Peyer's patch (tissue), 4 donors: Measurements from ENCODE around the gene C10orf105. TPM values are rescaled to one million over a fixed set of nuclear protein-coding genes. Genes with fewer than 3 reads are reported as not detected.

Experiments
- DNase-seq, 3 donors: peaks; one replicate each; pipeline ENCODE4 v3.0.0-alpha.2; 2017 to 2019
- H3K27ac ChIP-seq, 4 donors: fragments of 200-600 bp; sonication (generic); one replicate each; pipeline ENCODE4 v1.5.1; 2016 to 2019
- H3K27me3 ChIP-seq, 2 donors: fragments of 200-600 bp; sonication (generic); one replicate each; pipeline ENCODE4 v1.5.1; 2019
- H3K36me3 ChIP-seq, 3 donors: fragments of 200-600 bp; sonication (generic); one replicate each; pipeline ENCODE4 v1.5.1; 2016 to 2019
- H3K4me1 ChIP-seq, 4 donors: fragments of 200-600 bp; sonication (generic); one replicate each; pipeline ENCODE4 v1.5.1; 2016 to 2019
- H3K4me3 ChIP-seq, 4 donors: fragments of 200-600 bp; sonication (generic); 1 replicate in 3 of 4; 2 replicates in 1 of 4; pipeline ENCODE4 v1.5.1; 2016 to 2019; ENCODE audit warnings: mild to moderate bottlenecking in 1 of 4
- H3K9me3 ChIP-seq, 4 donors: fragments of 200-600 bp; sonication (generic); one replicate each; pipeline ENCODE4 v1.5.1; 2016 to 2019; ENCODE audit warnings: mild to moderate bottlenecking in 1 of 4
- CTCF ChIP-seq, 6 experiments: fragments of 450-650 bp in 4 of 6; fragments of 200-600 bp in 2 of 6; sonication (generic) in 1 of 6; IDR thresholded peaks; one replicate each; pipeline ENCODE4 v1.5.1; 2017 to 2019; ENCODE audit warnings: antibody characterized with exemption in 6 of 6, mild to moderate bottlenecking in 3 of 6, moderate library complexity in 1 of 6
- POLR2A ChIP-seq, 2 donors: fragments of 450-650 bp; IDR thresholded peaks; one replicate each; pipeline ENCODE4 v1.5.1; 2017; ENCODE audit warnings: antibody characterized with exemption in 2 of 2, mild to moderate bottlenecking in 2 of 2, moderate library complexity in 2 of 2
- total RNA-seq, 4 donors: library from RNA; depleted of rRNA; stranded (reverse); fragments of >200 nt; gene quantifications; one replicate each; pipeline ENCODE4 v1.1.0, GENCODE V29; 2016

Gene C10orf105
- total RNA-seq, 4 donors from 2014 or later = 0.27 TPM; not detected in 3

GRCh38 chr10:71694039-71694501, 25.5 kb downstream of the C10orf105 start:
- Histone ChIP-seq H3K9me3 (no peaks in the 10 kb centered on the region), H3K27ac (peak overlapping the region in 3 of 4 donors; percentile 35 to 67 (median 37)), H3K27me3 (no peaks in the 10 kb centered on the region), H3K4me3 (no peak overlapping the region), H3K4me1 (peaks cover 0 to 24% (median 18%) of the 10 kb centered on the region in 4 donors), H3K36me3 (no peaks in the 10 kb centered on the region)
- peak in 1 of 3 donors; percentile 36 for DNase-seq
- TF ChIP-seq CTCF (IDR thresholded peaks at IDR 0.05) (no peak), POLR2A (IDR thresholded peaks at IDR 0.05) (no peak)

GRCh38 chr10:71693377-71693776, 26.2 kb downstream of the C10orf105 start:
- no peak overlapping the region for H3K4me3 ChIP-seq
- H3K9me3 ChIP-seq = no peaks in the 10 kb centered on the region
- H3K4me1 ChIP-seq = peaks cover 0 to 24% (median 16%) of the 10 kb centered on the region in 4 donors
- H3K27me3 ChIP-seq = no peaks in the 10 kb centered on the region
- TF ChIP-seq POLR2A (IDR thresholded peaks at IDR 0.05) (no peak), CTCF (IDR thresholded peaks at IDR 0.05) (no peak)
- no peak for DNase-seq
- H3K27ac ChIP-seq = peak overlapping the region in 3 of 4 donors; percentile 35 to 67 (median 37)
- no peaks in the 10 kb centered on the region for H3K36me3 ChIP-seq

GRCh38 chr10:71692598-71693306, 26.8 kb downstream of the C10orf105 start:
- H3K36me3 ChIP-seq = no peaks in the 10 kb centered on the region
- no peak for DNase-seq
- H3K4me3 ChIP-seq = no peak overlapping the region
- H3K9me3 ChIP-seq = no peaks in the 10 kb centered on the region
- peaks cover 0 to 24% (median 16%) of the 10 kb centered on the region in 4 donors for H3K4me1 ChIP-seq
- H3K27me3 ChIP-seq = no peaks in the 10 kb centered on the region
- H3K27ac ChIP-seq = no peak overlapping the region
- TF ChIP-seq POLR2A (IDR thresholded peaks at IDR 0.05) (no peak), CTCF (IDR thresholded peaks at IDR 0.05) (no peak)

- Histone ChIP-seq H3K36me3 (no peaks in the 10 kb centered on the region), H3K4me3 (no peak overlapping the region), H3K27me3 (no peaks in the 10 kb centered on the region), H3K27ac (no peak overlapping the region), H3K9me3 (no peaks in the 10 kb centered on the region), H3K4me1 (peaks cover 0 to 17% (median 15%) of the 10 kb centered on the region in 4 donors)
- TF ChIP-seq CTCF (IDR thresholded peaks at IDR 0.05) (no peak), POLR2A (IDR thresholded peaks at IDR 0.05) (no peak)
- DNase-seq = no peak
Observed at GRCh38 chr10:71691405-71691804, 28.2 kb downstream of the C10orf105 start.

GRCh38 chr10:71690094-71690720, 29.4 kb downstream of the C10orf105 start:
- Histone ChIP-seq H3K9me3 (no peaks in the 10 kb centered on the region), H3K4me1 (peaks cover 0 to 15% (median 8%) of the 10 kb centered on the region in 4 donors), H3K4me3 (no peak overlapping the region), H3K27ac (no peak overlapping the region), H3K27me3 (no peaks in the 10 kb centered on the region), H3K36me3 (no peaks in the 10 kb centered on the region)
- no peak for DNase-seq
- TF ChIP-seq POLR2A (IDR thresholded peaks at IDR 0.05) (no peak), CTCF (IDR thresholded peaks at IDR 0.05) (no peak)
